Testis (tissue), 3 donors: ENCODE measurements around the gene HES5. TPM values are rescaled to one million over a fixed set of nuclear protein-coding genes. Genes with fewer than 3 reads are reported as not detected.

Experiments
- DNase-seq: peaks from one replicate; pipeline ENCODE4 v3.0.0-alpha.2; 2019
- H3K27ac ChIP-seq, 2 donors: fragments of 200-600 bp; sonication (generic); one replicate each; pipeline ENCODE4 v1.5.1; 2019
- H3K27me3 ChIP-seq: fragments of 200-600 bp; sonication (generic); one replicate; pipeline ENCODE4 v1.5.1; 2019
- H3K36me3 ChIP-seq: fragments of 200-600 bp; sonication (generic); one replicate; pipeline ENCODE4 v1.5.1; 2017; ENCODE audit warnings: low read depth; ENCODE audit errors: missing control alignments
- H3K4me1 ChIP-seq: fragments of 200-600 bp; sonication (generic); one replicate; pipeline ENCODE4 v1.5.1; 2019
- H3K4me3 ChIP-seq, 2 donors: fragments of 200-600 bp; sonication (generic); one replicate each; pipeline ENCODE4 v1.5.1; 2017 to 2019
- H3K9me3 ChIP-seq: fragments of 200-600 bp; sonication (generic); one replicate; pipeline ENCODE4 v1.5.1; 2017
- CTCF ChIP-seq, 3 experiments: fragments of 450-650 bp in 2 of 3; fragments of 200-600 bp in 1 of 3; sonication (generic) in 1 of 3; IDR thresholded peaks; one replicate each; pipeline ENCODE4 v1.5.1; 2016 to 2019; ENCODE audit warnings: antibody characterized with exemption in 3 of 3, mild to moderate bottlenecking in 2 of 3, moderate library complexity in 1 of 3
- POLR2A ChIP-seq: fragments of 450-650 bp; IDR thresholded peaks from one replicate; pipeline ENCODE4 v1.6.1; 2017; ENCODE audit warnings: antibody characterized with exemption, mild to moderate bottlenecking, moderate library complexity
- WGBS, 2 donors: methylation state at CpG; one replicate each; pipeline ENCODE4 v1.1.5; 2018; 5-methylcytosine and 5-hydroxymethylcytosine counted together
- intact Hi-C: fragments of 100-400 bp; cut with DNase I; formaldehyde crosslinking; loops from one replicate; pipeline ENCODE4 v1.15.1; 2023; ENCODE audit warnings: low total_unique reads
- polyA plus RNA-seq: library from polyadenylated mRNA; stranded (reverse); fragments of 350-450 nt; fragmentation: Illumina TruSeq; extraction: RNeasy Lipid Tissue Mini Kit (QIAGEN cat#74804); gene quantifications from one replicate; pipeline ENCODE4 v1.2.3, GENCODE V29; 2014; ENCODE audit warnings: low read depth, low replicate concordance; ENCODE audit not compliant: insufficient read depth
- total RNA-seq, 2 donors: library from RNA; depleted of rRNA; stranded (reverse); fragments of >200 nt; gene quantifications; one replicate each; pipeline ENCODE4 v1.2.3, GENCODE V29; 2016

Gene HES5
- total and polyA plus RNA-seq, 3 donors from 2014 or later, result 1.1 to 4.2 (median 2.8) TPM

- no peak overlapping the region for H3K4me3 ChIP-seq
- no peak overlapping the region for H3K27ac ChIP-seq
- no peaks in the 10 kb centered on the region for H3K36me3 ChIP-seq
- intact Hi-C loops, result no loop called here
- DNase-seq, result no peak
- H3K4me1 ChIP-seq, result no peaks in the 10 kb centered on the region
- TF ChIP-seq CTCF (IDR thresholded peaks at IDR 0.05), result no peak
- TF ChIP-seq POLR2A, result no peak
- 88% methylated on average over 8 of the region's 11 CpGs; no CpG with 5 or more reads in 1 of the 2 donors for WGBS, 2 donors
- no peaks in the 10 kb centered on the region for H3K27me3 ChIP-seq
- H3K9me3 ChIP-seq, result no peaks in the 10 kb centered on the region
These were observed 47.5 kb downstream of the HES5 start for GRCh38 chr1:2482588-2482987.

GRCh38 chr1:2481885-2482284 lies 48.2 kb downstream of the HES5 start:
- TF ChIP-seq POLR2A (no peak), CTCF (IDR thresholded peaks at IDR 0.05) (no peak)
- Histone ChIP-seq H3K4me1 (no peaks in the 10 kb centered on the region), H3K36me3 (no peaks in the 10 kb centered on the region), H3K27ac (no peak overlapping the region), H3K9me3 (no peaks in the 10 kb centered on the region), H3K4me3 (no peak overlapping the region), H3K27me3 (no peaks in the 10 kb centered on the region)
- WGBS, 2 donors, result 85 to 88% methylated on average over 9 to 10 of the region's 10 CpGs
- intact Hi-C loops, result no loop called here
- no peak for DNase-seq

- no peak overlapping the region for H3K27ac ChIP-seq
- H3K4me1 ChIP-seq, result peaks cover 3% of the 10 kb centered on the region
- TF ChIP-seq CTCF (IDR thresholded peaks at IDR 0.05), result no peak
- no peak for TF ChIP-seq POLR2A
- no peaks in the 10 kb centered on the region for H3K9me3 ChIP-seq
- no peak for DNase-seq
- intact Hi-C loops, result no loop called here
- H3K36me3 ChIP-seq, result no peaks in the 10 kb centered on the region
- 87 to 96% methylated on average over 9 to 12 of the region's 12 CpGs for WGBS, 2 donors
- H3K4me3 ChIP-seq, result no peak overlapping the region
- no peaks in the 10 kb centered on the region for H3K27me3 ChIP-seq
These were observed 49.1 kb downstream of the HES5 start for GRCh38 chr1:2480986-2481364.

- no peaks in the 10 kb centered on the region for H3K27me3 ChIP-seq
- H3K27ac ChIP-seq, result no peak overlapping the region
- TF ChIP-seq CTCF (IDR thresholded peaks at IDR 0.05) (no peak), POLR2A (no peak)
- DNase-seq, result no peak
- no peaks in the 10 kb centered on the region for H3K9me3 ChIP-seq
- 89 to 92% methylated on average over 8 to 17 of the region's 18 CpGs for whole genome bisulfite sequencing, 2 donors
- no peaks in the 10 kb centered on the region for H3K36me3 ChIP-seq
- H3K4me3 ChIP-seq, result no peak overlapping the region
- peaks cover 9% of the 10 kb centered on the region for H3K4me1 ChIP-seq
- intact Hi-C loops, result no loop called here
These were observed 49.7 kb downstream of the HES5 start for GRCh38 chr1:2480236-2480985.

GRCh38 chr1:2479618-2480017 lies 50.4 kb downstream of the HES5 start:
- 91% methylated on average over 19 to 27 of the region's 28 CpGs for WGBS, 2 donors

More at GRCh38 chr1:2479618-2480017, 50.4 kb downstream of the HES5 start:
- no peaks in the 10 kb centered on the region for H3K36me3 ChIP-seq
- H3K4me3 ChIP-seq, result no peak overlapping the region
- no peak for DNase-seq
- TF ChIP-seq CTCF (IDR thresholded peaks at IDR 0.05), result no peak
- no peak for TF ChIP-seq POLR2A
- peaks cover 15% of the 10 kb centered on the region for H3K4me1 ChIP-seq
- intact Hi-C loops, result no loop called here
- no peak overlapping the region for H3K27ac ChIP-seq
- H3K27me3 ChIP-seq, result no peaks in the 10 kb centered on the region
- H3K9me3 ChIP-seq, result no peaks in the 10 kb centered on the region
